ENCODE data around the gene UROS.

Gene UROS

GRCh38 chr10:125828311-125828710 is 5.3 kb upstream of the UROS start:
- DNase-seq: no peak

- no peak for DNase-seq
Measured at GRCh38 chr10:125827133-125827532, 4.1 kb upstream of the UROS start.

- no peak for DNase-seq
Measured at GRCh38 chr10:125824736-125825135, 1.7 kb upstream of the UROS start.

GRCh38 chr10:125823663-125824251 is 699 bp upstream of the UROS start:
- no peak for DNase-seq

DNA sequence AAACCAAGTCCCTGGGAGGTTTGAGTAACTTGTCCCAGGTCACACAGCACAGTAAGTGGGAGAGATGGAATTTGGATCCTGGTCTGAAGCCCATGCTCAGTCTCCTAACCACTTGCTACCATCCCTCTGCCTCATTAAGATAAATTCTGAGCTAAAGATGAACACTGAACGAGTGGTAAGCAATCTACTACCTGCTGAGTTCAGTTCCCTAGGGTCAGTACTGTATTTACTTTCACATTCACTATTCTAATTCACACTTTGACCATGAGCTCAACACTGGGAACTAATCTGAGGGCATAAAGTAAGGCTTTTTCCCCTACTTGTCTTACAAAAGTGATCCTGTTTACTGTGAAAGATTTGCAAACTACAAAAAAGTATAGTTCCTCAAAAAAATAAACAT is 2.4 kb downstream of the UROS start:
- no peak for DNase-seq

DNA sequence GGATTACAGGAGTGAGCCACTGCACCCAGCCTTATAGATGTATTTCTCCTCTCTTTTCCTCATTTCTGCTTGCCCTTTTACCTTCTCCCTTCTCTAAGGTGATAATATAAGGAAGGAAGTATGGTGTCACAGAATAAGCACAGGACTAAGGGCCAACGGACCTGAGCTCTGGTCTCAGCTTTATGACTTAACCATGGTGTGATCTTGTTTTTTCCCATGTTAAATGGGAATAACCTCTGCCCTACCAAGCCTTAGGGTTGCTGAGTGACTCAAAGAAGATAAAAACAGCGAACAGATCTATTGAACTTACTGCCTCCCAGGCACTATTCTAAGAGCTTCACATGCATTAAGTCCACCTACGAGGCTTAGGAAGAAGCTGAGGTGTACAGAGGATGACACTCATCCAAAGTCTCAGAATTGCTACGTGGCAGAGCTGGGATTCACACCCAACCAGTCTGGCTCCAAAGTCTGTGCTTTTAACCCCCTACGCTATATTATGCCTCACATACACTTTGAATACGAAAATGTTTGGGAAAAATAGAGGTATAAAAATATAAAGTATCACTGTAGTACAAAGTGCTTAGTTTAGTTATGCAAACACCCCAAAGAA is 5.6 kb downstream of the UROS start:
- no peak for DNase-seq

GRCh38 chr10:125816548-125816947 is 6.5 kb downstream of the UROS start:
- no peak for DNase-seq

GRCh38 chr10:125815764-125816163 is 7.3 kb downstream of the UROS start:
- no peak for DNase-seq

GRCh38 chr10:125812128-125812750 is 10.8 kb downstream of the UROS start:
- DNase-seq: no peak

GRCh38 chr10:125811251-125811650 is 11.8 kb downstream of the UROS start:
- no peak for DNase-seq

DNA sequence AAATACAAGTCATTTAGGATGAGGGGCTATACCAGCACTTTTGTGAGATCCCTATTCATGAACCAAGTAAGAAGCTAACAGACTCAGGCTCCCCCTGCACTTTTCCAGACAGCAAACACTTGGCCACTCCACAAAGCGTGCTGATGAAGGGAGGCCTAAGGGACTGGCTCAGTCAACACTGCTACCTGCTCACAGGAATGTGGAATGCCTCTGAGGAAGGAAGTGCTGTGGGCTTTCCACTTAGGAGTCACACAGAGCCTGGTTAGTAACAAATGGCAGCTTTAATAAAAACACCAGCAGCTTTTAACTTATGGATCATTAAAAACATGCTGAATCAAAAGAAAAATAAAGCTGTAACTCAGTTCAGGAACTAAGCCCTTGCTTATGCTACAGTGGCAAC is 15.0 kb downstream of the UROS start:
- DNase-seq: no peak

GRCh38 chr10:125802739-125803138 is 20.3 kb downstream of the UROS start:
- DNase-seq: no peak

GRCh38 chr10:125802131-125802530 is 20.9 kb downstream of the UROS start:
- no peak for DNase-seq

GRCh38 chr10:125801574-125801973 is 21.5 kb downstream of the UROS start:
- DNase-seq: no peak

DNA sequence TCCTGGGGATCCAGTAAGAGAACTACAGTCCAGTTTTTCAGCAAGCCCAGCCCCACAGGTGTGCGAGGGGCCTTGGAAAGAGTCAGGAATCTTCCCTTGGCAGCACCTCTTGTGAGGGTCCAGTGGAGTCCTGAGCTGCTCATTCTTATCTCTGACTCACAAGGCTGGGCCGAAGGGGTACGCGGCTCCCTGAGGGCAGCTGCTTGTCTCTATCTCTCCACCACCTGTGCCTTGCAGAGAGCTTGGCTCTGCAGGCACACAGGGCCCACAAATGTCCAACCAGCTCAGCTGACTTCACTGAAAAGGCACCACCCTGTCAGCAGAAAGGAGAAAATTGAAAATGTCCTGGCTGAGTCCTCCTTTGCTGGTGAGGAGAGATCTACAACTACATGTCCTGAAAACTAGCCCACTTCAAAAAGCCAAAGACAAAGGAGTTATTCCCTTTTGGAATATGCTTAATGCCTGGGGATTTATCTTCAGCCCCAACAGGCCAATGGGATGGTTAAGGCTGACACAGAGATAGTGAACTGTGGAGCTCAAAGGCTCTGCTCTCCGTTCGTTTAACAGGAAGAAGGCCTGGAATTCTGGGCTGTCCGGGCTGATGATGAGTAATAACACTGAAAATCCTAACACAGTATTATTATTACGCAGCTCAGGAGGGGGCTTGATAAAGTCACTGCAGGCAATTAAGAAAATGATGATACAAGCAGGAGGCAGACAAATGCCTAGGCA is 23.4 kb downstream of the UROS start:
- no peak for DNase-seq

DNA sequence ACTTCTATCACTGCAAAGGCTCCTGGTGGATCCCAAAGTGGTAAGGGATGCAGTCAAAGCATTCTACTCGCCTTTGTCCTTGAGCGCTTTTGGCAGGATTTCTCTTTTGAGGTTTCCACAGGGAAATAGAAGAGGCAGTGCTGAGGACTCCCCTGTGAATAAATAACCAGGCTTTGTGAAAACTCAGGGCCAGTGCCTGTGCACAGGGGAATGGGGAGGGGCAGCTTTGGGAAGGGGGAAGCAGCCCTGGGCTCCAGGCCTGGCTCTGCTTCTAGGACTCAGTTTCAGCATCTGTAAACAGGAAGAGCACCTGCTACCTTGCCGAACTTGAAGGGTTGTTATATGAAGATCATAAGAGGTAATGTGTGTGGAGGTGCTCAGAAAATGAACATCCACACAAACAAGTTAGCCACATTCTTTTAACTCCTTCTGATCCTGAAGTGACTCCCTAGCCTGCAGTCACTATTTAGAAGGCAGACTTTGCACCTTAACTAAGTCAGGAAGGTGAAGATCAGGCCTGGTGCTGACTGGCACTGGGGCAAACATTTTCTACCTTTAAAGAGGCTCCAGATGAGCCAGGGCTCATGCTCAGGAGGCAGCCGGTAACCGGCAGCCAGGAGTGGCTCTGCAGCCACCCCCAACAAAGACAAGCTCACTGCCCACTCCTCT is 24.9 kb downstream of the UROS start:
- no peak for DNase-seq

GRCh38 chr10:125797424-125797823 is 25.6 kb downstream of the UROS start:
- DNase-seq: no peak

- no peak for DNase-seq
Measured at GRCh38 chr10:125795637-125796190, 27.3 kb downstream of the UROS start.

DNA sequence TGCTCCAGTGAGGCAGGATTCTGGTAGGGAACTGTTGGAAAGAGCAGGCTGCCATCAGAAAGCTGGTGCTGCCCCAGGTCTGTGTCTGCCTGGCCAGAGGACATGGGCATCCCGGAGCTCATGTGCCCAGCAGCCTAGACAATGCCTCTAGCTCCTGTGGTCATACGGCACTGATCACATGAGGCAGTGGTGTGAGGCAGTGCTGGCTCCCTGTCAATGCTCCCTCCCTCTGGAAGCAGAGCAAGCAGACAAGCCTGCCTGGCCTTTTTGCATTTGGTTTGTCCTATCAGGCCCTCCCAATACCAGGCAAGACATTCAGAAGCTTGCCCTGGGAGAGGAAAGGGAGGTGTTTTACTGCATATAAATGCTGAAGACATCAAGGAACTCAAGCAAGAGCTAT is 27.9 kb downstream of the UROS start:
- DNase-seq: no peak

GRCh38 chr10:125792342-125793300 is 30.4 kb downstream of the UROS start:
- no peak for DNase-seq

GRCh38 chr10:125788156-125789034 is 34.7 kb downstream of the UROS start:
- DNase-seq: no peak
